ENCODE results near the gene TJP3. TPM values are rescaled to one million over a fixed set of nuclear protein-coding genes. Genes with fewer than 3 reads are reported as not detected.

The TJP3 gene
- total RNA-seq, 1 donor = not detected

DNA sequence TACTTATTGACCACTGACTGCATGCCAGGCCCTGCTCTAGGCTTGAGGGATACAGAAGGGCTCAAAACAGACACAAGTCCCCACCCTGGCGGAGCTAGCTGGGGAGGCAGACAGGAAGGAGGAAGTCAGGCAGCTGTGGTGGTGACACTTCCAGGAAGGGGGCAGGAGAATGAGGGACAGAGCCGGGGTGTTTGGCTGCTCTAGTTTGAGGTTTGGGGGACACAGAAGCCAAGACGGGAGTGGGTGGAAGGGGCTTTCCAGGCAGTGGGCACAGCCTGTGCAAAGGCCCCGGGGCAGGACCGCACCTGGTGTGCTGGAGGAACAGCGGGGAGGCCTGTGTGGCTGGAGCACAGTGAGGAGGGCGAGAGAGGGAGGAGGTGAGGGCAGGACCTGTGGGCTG is 58.3 kb downstream of the TJP3 start:
- no peak for DNase-seq (ENCODE audit: low read depth)
- TF ChIP-seq, protein P1, sequence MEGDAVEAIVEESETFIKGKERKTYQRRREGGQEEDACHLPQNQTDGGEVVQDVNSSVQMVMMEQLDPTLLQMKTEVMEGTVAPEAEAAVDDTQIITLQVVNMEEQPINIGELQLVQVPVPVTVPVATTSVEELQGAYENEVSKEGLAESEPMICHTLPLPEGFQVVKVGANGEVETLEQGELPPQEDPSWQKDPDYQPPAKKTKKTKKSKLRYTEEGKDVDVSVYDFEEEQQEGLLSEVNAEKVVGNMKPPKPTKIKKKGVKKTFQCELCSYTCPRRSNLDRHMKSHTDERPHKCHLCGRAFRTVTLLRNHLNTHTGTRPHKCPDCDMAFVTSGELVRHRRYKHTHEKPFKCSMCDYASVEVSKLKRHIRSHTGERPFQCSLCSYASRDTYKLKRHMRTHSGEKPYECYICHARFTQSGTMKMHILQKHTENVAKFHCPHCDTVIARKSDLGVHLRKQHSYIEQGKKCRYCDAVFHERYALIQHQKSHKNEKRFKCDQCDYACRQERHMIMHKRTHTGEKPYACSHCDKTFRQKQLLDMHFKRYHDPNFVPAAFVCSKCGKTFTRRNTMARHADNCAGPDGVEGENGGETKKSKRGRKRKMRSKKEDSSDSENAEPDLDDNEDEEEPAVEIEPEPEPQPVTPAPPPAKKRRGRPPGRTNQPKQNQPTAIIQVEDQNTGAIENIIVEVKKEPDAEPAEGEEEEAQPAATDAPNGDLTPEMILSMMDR (IDR thresholded peaks at IDR 0.05; ENCODE audit: insufficient read depth, low read length) = no peak
- no peak overlapping the region for H3K4me3 ChIP-seq (ENCODE audit: low read depth, low read length)

DNA sequence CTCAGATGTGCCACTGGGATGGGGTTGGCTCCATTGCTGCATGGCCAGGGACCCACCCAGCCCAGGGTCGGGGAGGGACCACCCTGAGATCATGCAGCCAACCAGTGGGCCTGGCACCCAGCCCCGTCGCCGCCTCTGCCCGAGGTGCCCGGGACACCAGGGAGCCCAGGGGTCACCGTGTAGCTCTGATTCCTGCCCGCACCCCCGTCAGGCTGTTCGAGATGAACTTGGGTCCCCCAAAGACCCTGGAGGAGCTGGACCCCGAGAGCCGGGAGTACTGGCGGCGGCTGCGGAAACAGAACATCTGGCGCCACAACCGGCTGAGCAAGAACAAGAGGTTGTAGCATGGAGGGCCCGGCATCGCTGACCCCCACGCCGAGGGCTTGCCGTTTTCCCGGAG is 58.9 kb downstream of the TJP3 start:
- DNase-seq (ENCODE audit: low read depth) = no peak
- TF ChIP-seq, protein P1 (IDR thresholded peaks at IDR 0.05; ENCODE audit: insufficient read depth, low read length) = no peak
- no peak overlapping the region for H3K4me3 ChIP-seq (ENCODE audit: low read depth, low read length)

DNA sequence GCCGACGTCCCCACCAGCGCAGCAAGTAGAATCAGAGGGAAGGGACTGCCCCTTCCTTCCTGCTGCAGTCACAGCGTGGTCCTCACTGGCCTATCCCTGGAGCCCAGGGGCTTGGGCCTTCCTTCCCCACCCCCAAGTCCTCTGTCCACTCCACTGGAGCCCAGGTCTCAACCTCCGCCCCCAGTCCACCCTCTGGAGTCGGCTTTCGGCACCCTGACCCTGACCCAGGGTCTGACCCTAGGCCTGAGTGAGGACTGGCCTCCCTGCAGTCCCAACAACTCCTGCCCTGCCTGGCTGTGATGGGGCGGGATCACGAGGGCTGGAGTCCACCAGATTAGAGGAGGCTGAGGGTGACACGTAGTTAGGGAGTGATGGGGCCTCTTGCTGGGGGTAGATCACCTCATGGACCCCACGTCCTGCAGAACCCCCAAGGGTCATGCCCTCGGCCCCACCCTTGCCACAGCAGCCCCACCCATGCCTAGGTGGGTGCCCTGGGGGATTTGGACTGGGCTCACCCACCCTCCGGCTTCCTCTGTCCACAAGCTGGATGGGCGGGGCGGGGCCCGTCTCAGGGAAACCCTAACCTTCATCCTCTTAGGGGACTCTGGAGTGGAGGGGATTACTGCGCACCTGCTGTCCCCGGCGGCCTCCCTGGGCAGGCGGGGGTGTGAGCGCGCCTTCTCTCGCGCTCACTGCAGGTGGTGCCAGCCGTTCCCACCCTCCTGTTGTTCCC is 60.0 kb downstream of the TJP3 start:
- no peak overlapping the region for H3K4me3 ChIP-seq (ENCODE audit: low read depth, low read length)
- TF ChIP-seq, protein P1 (IDR thresholded peaks at IDR 0.05; ENCODE audit: insufficient read depth, low read length) = no peak
- no peak for DNase-seq (ENCODE audit: low read depth)

DNA sequence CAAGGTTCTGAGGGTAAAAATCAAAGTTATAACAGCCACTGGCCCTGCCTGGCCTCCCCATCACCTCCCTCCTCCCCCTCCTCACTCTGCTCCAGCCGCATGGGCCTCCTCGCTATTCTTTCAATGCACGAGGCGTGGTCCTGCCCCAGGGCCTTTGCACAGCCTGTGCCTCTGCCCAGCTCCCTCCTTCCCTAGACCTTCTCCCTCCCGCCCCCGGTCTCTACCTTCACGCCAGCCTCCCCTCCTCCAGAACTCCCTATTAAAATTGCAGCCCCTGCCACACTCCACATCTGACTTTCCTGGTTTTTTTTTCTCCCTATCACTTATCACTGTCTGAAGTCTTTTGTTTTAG is 60.5 kb downstream of the TJP3 start:
- no peak for DNase-seq (ENCODE audit: low read depth)
- TF ChIP-seq, protein P1 (IDR thresholded peaks at IDR 0.05; ENCODE audit: insufficient read depth, low read length) = no peak
- H3K4me3 ChIP-seq (ENCODE audit: low read depth, low read length) = no peak overlapping the region

DNA sequence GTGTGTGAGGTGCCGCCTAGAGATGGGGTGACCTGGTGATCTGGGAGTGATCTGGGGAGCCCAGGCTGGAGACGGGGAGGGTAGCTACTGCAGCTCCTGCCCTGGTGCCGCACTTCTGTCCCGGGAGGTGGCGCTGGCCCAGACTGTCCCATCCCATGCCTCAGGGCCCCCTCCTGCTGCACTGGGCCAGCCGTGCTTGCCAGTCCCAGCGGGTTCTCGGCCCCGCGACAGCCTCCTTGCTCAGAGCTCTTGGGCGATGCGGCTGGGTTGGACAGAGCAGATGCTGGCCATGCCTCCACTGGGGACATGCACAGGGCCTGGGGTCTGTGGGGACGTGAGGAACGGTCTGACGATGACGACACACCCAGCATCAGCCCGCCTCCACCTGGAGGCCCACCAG is 61.3 kb downstream of the TJP3 start:
- H3K4me3 ChIP-seq (ENCODE audit: low read depth, low read length) = no peak overlapping the region
- DNase-seq (ENCODE audit: low read depth) = no peak
- TF ChIP-seq, protein P1 (IDR thresholded peaks at IDR 0.05; ENCODE audit: insufficient read depth, low read length) = no peak

DNA sequence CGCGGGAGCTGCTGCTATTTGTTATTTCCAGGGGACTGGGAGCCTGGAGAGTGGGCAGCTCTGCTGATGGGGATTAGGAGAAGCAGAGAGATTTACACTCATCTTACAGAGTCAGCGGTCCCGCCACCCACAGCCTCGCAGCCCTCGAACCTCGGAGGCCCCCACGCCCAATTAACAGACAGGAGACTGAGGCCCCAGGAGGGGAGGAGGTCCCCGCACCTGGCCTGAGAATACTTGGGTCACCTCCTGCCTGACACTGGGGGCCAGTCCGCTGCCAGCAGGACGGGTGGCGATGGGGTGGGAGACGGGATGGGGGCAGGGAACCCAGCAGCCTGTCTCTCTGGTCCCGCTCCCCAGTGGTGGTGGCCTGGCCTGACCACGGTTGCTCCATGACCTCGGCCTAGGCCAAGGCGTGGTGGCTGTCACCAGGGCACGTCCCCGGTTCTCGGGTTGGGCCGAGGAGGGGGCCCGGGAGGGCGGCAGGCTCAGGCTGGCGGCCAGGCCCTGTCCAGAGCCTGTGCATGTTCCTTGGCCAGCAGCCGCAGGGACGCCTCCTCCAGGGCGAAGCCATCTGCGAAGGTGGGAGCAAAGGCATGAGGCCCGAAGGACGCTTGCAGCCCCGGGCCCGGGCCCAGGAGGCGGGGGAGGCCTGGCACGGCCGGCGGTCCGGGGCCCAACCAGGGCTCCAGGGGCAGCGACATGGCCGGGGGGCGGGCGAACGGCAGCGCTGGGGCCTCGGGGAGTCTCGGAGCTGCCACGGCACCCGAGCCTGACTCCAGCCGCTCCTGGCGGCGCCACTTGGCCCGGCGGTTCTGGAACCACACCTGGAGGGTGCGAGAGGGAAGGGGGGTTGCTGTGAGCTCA is 62.2 kb downstream of the TJP3 start:
- DNase-seq (ENCODE audit: low read depth) = no peak
- TF ChIP-seq, protein P1 (IDR thresholded peaks at IDR 0.05; ENCODE audit: insufficient read depth, low read length) = no peak
- H3K4me3 ChIP-seq (ENCODE audit: low read depth, low read length) = no peak overlapping the region
